H1 (cell line): ENCODE data around the gene CACNB4.

ENCODE experiments used
- CHD7 ChIP-seq: fragments of 300-600 bp; sonication (generic); IDR thresholded peaks from 2 replicates; pipeline ENCODE4 v1.7.1; 2012; ENCODE audit warnings: low read length, moderate library complexity, mild to moderate bottlenecking, inconsistent platforms; ENCODE audit not compliant: insufficient replicate concordance
- CTCF ChIP-seq, 3 experiments: IDR thresholded peaks; 1 replicate in 2 of 3; 2 replicates in 1 of 3; pipeline versions ENCODE4 v1.5.1 to v1.6.1; 2011; ENCODE audit warnings: low read length in 3 of 3, mild to moderate bottlenecking in 3 of 3, inconsistent platforms in 2 of 3, low read depth in 1 of 3, moderate library complexity in 1 of 3; ENCODE audit not compliant: insufficient read depth in 1 of 3; ENCODE audit errors: control extremely low read depth in 1 of 3
- EGR1 ChIP-seq: IDR thresholded peaks from 2 replicates; pipeline ENCODE4 v1.6.1; 2011; ENCODE audit warnings: low read depth, low read length, borderline replicate concordance
- JUN ChIP-seq: IDR thresholded peaks from 2 replicates; pipeline ENCODE4 v1.6.1; 2011; ENCODE audit warnings: low read depth, mild to moderate bottlenecking, improper control_type of control experiment, low read length
- NRF1 ChIP-seq: IDR thresholded peaks from 2 replicates; pipeline ENCODE4 v1.6.1; 2011; ENCODE audit warnings: mild to moderate bottlenecking, low read depth, low read length, improper control_type of control experiment
- POLR2AphosphoS5 ChIP-seq: IDR thresholded peaks from 2 replicates; pipeline ENCODE4 v1.6.1; 2011; ENCODE audit warnings: low read depth, low read length
- SIN3A ChIP-seq, 2 experiments: IDR thresholded peaks in 1 of 2; conservative IDR thresholded peaks in 1 of 2; 2 replicates each; pipeline ENCODE4 v1.6.1; 2011 to 2012; ENCODE audit warnings: low read length in 2 of 2, improper control_type of control experiment in 1 of 2, low read depth in 1 of 2, mild to moderate bottlenecking in 1 of 2
- SP2 ChIP-seq: IDR thresholded peaks from 2 replicates; pipeline ENCODE4 v1.6.1; 2012; ENCODE audit warnings: mild to moderate bottlenecking, low read length, inconsistent platforms

- TF ChIP-seq CTCF (IDR thresholded peaks at IDR 0.05; ENCODE audit: control extremely low read depth in 1 of 3, insufficient read depth in 1 of 3, low read depth in 1 of 3, low read length in 3 of 3), result no peak
- TF ChIP-seq POLR2AphosphoS5, result no peak
- no peak for TF ChIP-seq SIN3A (conservative IDR thresholded peaks at IDR 0.05 in 1 of 2, IDR thresholded peaks at IDR 0.05 in 1 of 2; ENCODE audit: low read depth in 1 of 2, low read length in 2 of 2)
- TF ChIP-seq EGR1, result no peak
- TF ChIP-seq NRF1, result no peak
- TF ChIP-seq CHD7, result no peak
- no peak for TF ChIP-seq JUN
- no peak for TF ChIP-seq SP2
Observed at GRCh38 chr2:151815821-151816489, 282.9 kb downstream of the CACNB4 start.
